ENCODE results near the gene MTNR1A.

The MTNR1A gene

GRCh38 chr4:186554914-186555827 lies at the start of gene MTNR1A:
Gene MTNR1A, minus strand, starts transcription at chr4:186555567. Its CDS starts 202 bp downstream, at chr4:186555365.
- no peak for DNase-seq (ENCODE audit: low spot score)

GRCh38 chr4:186604124-186604807 lies 48.9 kb upstream of the MTNR1A start:
- no peak for DNase-seq (ENCODE audit: low spot score)

GRCh38 chr4:186602978-186603377 lies 47.6 kb upstream of the MTNR1A start:
- no peak for DNase-seq (ENCODE audit: low spot score)

- no peak for DNase-seq (ENCODE audit: low spot score)
Measured at GRCh38 chr4:186599483-186599882, 44.1 kb upstream of the MTNR1A start.

- DNase-seq (ENCODE audit: low spot score), result no peak
Measured at GRCh38 chr4:186598686-186599085, 43.3 kb upstream of the MTNR1A start.

- no peak for DNase-seq (ENCODE audit: low spot score)
Measured at GRCh38 chr4:186596850-186597390, 41.6 kb upstream of the MTNR1A start.

GRCh38 chr4:186596346-186596745 lies 41.0 kb upstream of the MTNR1A start:
- DNase-seq (ENCODE audit: low spot score), result no peak

GRCh38 chr4:186593587-186593973 lies 38.2 kb upstream of the MTNR1A start:
- no peak for DNase-seq (ENCODE audit: low spot score)

GRCh38 chr4:186592966-186593586 lies 37.7 kb upstream of the MTNR1A start:
- DNase-seq (ENCODE audit: low spot score), result no peak

- DNase-seq (ENCODE audit: low spot score), result no peak
Measured at GRCh38 chr4:186592445-186592844, 37.1 kb upstream of the MTNR1A start.

- DNase-seq (ENCODE audit: low spot score), result no peak
Measured at GRCh38 chr4:186591651-186592050, 36.3 kb upstream of the MTNR1A start.

GRCh38 chr4:186588503-186588902 lies 33.1 kb upstream of the MTNR1A start:
- no peak for DNase-seq (ENCODE audit: low spot score)

- DNase-seq (ENCODE audit: low spot score), result no peak
Measured at GRCh38 chr4:186587416-186588018, 32.1 kb upstream of the MTNR1A start.

- DNase-seq (ENCODE audit: low spot score), result no peak
Measured at GRCh38 chr4:186586205-186586604, 30.8 kb upstream of the MTNR1A start.

- DNase-seq (ENCODE audit: low spot score), result no peak
Measured at GRCh38 chr4:186584912-186585311, 29.5 kb upstream of the MTNR1A start.

- no peak for DNase-seq (ENCODE audit: low spot score)
Measured at GRCh38 chr4:186581421-186581820, 26.1 kb upstream of the MTNR1A start.

- no peak for DNase-seq (ENCODE audit: low spot score)
Measured at GRCh38 chr4:186580669-186581068, 25.3 kb upstream of the MTNR1A start.

- DNase-seq (ENCODE audit: low spot score), result no peak
Measured at GRCh38 chr4:186570193-186570996, 15.0 kb upstream of the MTNR1A start.

- DNase-seq (ENCODE audit: low spot score), result no peak
Measured at GRCh38 chr4:186569533-186570192, 14.3 kb upstream of the MTNR1A start.

- DNase-seq (ENCODE audit: low spot score), result no peak
Measured at GRCh38 chr4:186566068-186566467, 10.7 kb upstream of the MTNR1A start.

GRCh38 chr4:186563761-186564160 lies 8.4 kb upstream of the MTNR1A start:
- DNase-seq (ENCODE audit: low spot score), result no peak
